Ishikawa (cell line): Measurements from ENCODE around the gene TRIM24.

ENCODE experiments used
- CEBPB ChIP-seq: IDR thresholded peaks from 2 replicates; pipeline ENCODE4 v1.6.1; 2012
- CREB1 ChIP-seq: IDR thresholded peaks from 2 replicates; pipeline ENCODE4 v1.6.1; 2012; ENCODE audit warnings: low read depth
- EGR1 ChIP-seq: IDR thresholded peaks from 2 replicates; pipeline ENCODE4 v1.6.1; 2012
- EP300 ChIP-seq: IDR thresholded peaks from 2 replicates; pipeline ENCODE4 v1.6.1; 2012; ENCODE audit warnings: borderline replicate concordance
- FOXM1 ChIP-seq: IDR thresholded peaks from 2 replicates; pipeline ENCODE4 v1.6.1; 2012; ENCODE audit warnings: low read depth, borderline replicate concordance
- NFIC ChIP-seq: IDR thresholded peaks from 2 replicates; pipeline ENCODE4 v1.6.1; 2012
- RAD21 ChIP-seq: IDR thresholded peaks from 2 replicates; pipeline ENCODE4 v1.6.1; 2012; ENCODE audit warnings: low read depth
- TAF1 ChIP-seq: IDR thresholded peaks from 2 replicates; pipeline ENCODE4 v1.6.1; 2012; ENCODE audit warnings: low read depth, mild to moderate bottlenecking
- TCF12 ChIP-seq: IDR thresholded peaks from 2 replicates; pipeline ENCODE4 v1.6.1; 2012; ENCODE audit warnings: low read depth
- TEAD4 ChIP-seq: IDR thresholded peaks from 2 replicates; pipeline ENCODE4 v1.6.1; 2012
- YY1 ChIP-seq: IDR thresholded peaks from 2 replicates; pipeline ENCODE4 v1.6.1; 2012; ENCODE audit warnings: low read depth
- ZBTB7A ChIP-seq: IDR thresholded peaks from 2 replicates; pipeline ENCODE4 v1.6.1; 2012; ENCODE audit warnings: low read depth
- TF ChIP-seq, protein P1 (sequence below): IDR thresholded peaks from 2 replicates; pipeline ENCODE4 v1.6.1; 2012
- TF ChIP-seq, protein P2 (sequence below): IDR thresholded peaks from 2 replicates; pipeline ENCODE4 v1.6.1; 2012; ENCODE audit warnings: low read depth, mild to moderate bottlenecking
- TF ChIP-seq, protein P3 (sequence below): IDR thresholded peaks from 2 replicates; pipeline ENCODE4 v1.6.1; 2012

Gene TRIM24

DNA sequence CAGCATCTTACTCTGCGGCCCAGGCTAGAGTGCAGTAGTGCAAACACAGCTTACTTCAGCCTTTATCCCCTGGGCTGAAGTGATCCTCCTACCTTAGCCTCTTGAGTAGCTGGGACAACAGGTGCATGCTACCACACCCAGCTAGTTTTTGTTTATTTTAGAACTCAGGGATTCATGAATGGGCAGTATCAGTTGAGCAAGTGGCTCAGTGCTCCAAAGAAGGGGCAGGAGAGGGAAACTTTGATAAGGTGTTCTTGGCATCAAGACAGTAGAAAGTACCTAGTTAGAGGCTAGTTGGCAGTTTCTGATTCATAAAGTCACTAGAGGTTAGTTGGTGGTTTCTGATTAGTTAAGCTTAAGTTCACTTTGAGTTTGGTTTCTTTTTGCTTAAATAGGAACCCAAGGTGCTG, 18.4 kb downstream of the TRIM24 start:
- TF ChIP-seq, protein P1, sequence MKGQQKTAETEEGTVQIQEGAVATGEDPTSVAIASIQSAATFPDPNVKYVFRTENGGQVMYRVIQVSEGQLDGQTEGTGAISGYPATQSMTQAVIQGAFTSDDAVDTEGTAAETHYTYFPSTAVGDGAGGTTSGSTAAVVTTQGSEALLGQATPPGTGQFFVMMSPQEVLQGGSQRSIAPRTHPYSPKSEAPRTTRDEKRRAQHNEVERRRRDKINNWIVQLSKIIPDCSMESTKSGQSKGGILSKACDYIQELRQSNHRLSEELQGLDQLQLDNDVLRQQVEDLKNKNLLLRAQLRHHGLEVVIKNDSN = no peak
- TF ChIP-seq EP300 (no peak), ZBTB7A (no peak), FOXM1 (no peak), EGR1 (no peak), CEBPB (no peak), CREB1 (no peak)

DNA sequence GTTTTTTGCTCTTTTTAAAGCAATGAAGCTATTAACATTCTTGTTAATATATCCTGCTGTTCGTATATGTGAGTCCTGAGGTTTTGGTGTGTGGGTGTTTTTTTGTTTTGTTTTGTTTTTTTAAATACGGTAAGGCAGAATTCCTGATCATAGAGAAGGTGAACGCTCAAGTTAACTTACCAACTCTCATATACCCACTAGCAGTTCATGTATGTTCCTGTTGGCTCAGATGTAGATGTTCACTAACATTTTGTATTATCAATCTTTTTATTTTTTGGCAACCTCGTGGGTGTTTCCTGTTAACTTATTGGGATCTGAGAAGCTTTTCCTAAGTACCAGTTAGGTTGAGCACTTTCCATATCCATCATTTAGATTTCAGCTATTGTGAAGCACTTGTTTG, 20.5 kb downstream of the TRIM24 start:
- no peak for TF ChIP-seq YY1
- no peak for TF ChIP-seq EGR1
- TF ChIP-seq ZBTB7A = no peak
- TF ChIP-seq, protein P2, sequence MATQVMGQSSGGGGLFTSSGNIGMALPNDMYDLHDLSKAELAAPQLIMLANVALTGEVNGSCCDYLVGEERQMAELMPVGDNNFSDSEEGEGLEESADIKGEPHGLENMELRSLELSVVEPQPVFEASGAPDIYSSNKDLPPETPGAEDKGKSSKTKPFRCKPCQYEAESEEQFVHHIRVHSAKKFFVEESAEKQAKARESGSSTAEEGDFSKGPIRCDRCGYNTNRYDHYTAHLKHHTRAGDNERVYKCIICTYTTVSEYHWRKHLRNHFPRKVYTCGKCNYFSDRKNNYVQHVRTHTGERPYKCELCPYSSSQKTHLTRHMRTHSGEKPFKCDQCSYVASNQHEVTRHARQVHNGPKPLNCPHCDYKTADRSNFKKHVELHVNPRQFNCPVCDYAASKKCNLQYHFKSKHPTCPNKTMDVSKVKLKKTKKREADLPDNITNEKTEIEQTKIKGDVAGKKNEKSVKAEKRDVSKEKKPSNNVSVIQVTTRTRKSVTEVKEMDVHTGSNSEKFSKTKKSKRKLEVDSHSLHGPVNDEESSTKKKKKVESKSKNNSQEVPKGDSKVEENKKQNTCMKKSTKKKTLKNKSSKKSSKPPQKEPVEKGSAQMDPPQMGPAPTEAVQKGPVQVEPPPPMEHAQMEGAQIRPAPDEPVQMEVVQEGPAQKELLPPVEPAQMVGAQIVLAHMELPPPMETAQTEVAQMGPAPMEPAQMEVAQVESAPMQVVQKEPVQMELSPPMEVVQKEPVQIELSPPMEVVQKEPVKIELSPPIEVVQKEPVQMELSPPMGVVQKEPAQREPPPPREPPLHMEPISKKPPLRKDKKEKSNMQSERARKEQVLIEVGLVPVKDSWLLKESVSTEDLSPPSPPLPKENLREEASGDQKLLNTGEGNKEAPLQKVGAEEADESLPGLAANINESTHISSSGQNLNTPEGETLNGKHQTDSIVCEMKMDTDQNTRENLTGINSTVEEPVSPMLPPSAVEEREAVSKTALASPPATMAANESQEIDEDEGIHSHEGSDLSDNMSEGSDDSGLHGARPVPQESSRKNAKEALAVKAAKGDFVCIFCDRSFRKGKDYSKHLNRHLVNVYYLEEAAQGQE = no peak
- no peak for TF ChIP-seq CEBPB
- no peak for TF ChIP-seq TCF12
- TF ChIP-seq TAF1 = no peak
- TF ChIP-seq CREB1 = no peak
- TF ChIP-seq TEAD4 = no peak
- TF ChIP-seq NFIC = no peak
- TF ChIP-seq, protein P1 = no peak
- TF ChIP-seq RAD21 = no peak
- TF ChIP-seq, protein P3, sequence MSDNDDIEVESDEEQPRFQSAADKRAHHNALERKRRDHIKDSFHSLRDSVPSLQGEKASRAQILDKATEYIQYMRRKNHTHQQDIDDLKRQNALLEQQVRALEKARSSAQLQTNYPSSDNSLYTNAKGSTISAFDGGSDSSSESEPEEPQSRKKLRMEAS = no peak
- TF ChIP-seq EP300 = no peak
- no peak for TF ChIP-seq FOXM1

DNA sequence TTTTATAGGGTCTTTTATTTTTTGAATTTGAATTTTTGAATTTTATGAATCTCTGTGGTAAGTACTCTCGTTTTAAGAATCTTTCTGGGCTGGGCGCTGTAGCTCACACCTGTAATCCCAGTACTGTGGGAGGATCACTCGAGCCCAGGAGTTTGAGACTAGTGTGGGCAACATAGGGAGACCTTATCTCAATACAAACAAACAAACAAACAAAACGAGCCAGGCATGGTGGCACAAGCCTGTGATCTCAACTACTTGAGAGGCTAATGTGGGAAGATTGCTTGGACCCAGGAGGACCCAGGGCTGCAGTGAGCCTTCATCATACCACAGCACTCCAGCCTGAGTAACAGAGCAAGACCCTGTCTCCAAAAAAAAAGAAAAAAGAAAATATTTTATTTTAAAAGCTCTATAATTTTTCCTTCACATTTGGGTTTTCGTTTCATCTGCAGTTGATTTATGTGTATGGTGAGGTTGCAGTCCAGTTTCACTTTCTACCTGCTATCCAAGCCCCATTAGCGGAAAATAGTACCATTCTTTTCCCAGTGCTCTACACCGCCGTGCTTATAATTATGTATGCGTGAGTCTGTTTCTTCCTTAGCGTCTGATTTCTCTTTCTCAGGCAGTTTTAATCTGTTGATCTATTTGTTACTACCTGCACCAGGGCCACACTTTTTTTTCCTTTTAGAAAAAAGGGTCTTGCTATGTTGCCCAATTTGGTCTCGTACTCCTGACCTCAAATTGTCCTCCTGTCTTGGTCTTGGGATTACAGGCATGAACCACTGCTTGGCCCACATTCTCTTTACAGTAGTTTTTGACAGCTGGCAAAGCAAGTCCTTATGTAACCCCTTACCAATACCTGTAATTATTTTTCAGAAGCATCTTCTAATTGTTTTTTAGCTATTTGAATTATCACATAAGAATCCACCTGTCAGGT, 21.7 kb downstream of the TRIM24 start:
- TF ChIP-seq, protein P2 = no peak
- TF ChIP-seq CREB1 (no peak), TAF1 (no peak), CEBPB (no peak), RAD21 (no peak), ZBTB7A (no peak)
- TF ChIP-seq, protein P1 = no peak
- TF ChIP-seq, protein P3 = no peak

DNA sequence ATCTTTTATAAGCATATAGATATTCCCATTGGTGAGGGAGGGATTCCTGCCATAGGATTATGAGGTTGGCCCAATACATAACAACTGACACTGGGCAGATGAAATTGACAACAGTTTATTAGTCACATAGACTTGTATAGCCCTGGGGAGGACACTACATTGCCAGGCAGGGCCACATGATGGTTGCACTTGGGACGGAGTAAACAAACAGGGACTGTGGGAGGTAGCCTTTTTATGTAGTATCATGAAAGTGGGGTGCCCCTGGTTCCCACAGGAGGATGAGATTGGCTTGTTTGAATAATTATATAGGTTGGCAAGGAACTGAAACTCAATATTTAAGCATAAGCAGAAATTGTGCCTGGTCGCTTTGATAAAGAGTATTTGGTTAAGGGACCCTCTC, 23.5 kb downstream of the TRIM24 start:
- TF ChIP-seq EP300 = no peak
- TF ChIP-seq CREB1 = no peak
- no peak for TF ChIP-seq TAF1
- TF ChIP-seq ZBTB7A = no peak
- no peak for TF ChIP-seq FOXM1
- no peak for TF ChIP-seq TCF12
- TF ChIP-seq TEAD4 = no peak
- TF ChIP-seq, protein P3 = no peak
- TF ChIP-seq CEBPB = no peak
- no peak for TF ChIP-seq EGR1

DNA sequence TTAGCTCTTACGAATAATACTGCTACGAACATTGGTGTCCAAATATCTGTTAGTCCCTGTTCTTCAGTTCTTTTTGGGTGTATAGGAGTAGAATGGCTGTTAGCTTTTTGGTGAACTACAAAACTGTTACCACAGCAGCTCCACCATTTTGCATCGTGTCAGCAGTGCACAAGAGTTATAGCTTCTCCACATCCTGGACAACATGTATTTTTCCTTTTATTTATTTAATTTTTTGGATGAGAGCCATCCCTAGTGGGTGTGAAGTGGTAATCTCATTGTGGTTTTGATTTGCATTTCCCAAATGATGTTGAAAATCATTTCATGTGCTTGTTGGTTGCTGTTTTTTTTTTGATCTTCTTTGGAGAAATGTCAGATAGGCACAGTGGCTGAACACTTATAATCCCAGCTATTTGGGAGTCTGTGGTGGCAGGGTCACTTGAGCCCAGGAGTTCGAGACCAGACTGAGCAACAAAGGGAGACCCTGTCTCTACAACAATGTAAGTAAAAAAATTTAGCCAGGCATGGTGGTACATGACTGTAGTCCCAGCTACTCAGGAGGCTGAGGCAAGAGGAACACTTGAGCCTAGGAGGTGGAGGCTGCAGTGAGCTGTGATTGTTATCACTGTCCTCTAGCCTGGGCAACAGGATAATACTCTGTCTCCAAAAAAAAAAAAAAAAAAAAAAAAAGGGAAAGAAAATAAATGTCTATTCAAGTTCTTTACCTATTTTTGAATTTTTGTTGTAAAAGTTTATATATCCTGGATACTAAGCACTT, 31.7 kb downstream of the TRIM24 start:
- no peak for TF ChIP-seq CEBPB
- TF ChIP-seq NFIC = no peak
- TF ChIP-seq, protein P1 = no peak
- TF ChIP-seq YY1 = no peak
- TF ChIP-seq ZBTB7A = no peak
- no peak for TF ChIP-seq RAD21
- TF ChIP-seq CREB1 = no peak
- TF ChIP-seq TEAD4 = no peak
- TF ChIP-seq, protein P3 = no peak
- TF ChIP-seq EP300 = no peak
- no peak for TF ChIP-seq FOXM1
- no peak for TF ChIP-seq TAF1
- TF ChIP-seq, protein P2 = no peak
- TF ChIP-seq EGR1 = no peak
- no peak for TF ChIP-seq TCF12
